Measurements from ENCODE around the gene CKMT1B.
A peak's percentile ranks its signal among the peaks of the same experiment; 100 is the strongest.
"Not testable (repeated sequence)": the region's sequence is repeated elsewhere in the genome, so short reads cannot be mapped to it uniquely, and the experiment has no call there.

CKMT1B gene

GRCh38 chr15:43593328-43594190, at the start of gene CKMT1B:
Gene CKMT1B (plus strand): TSS chr15:43594027. CDS start chr15:43594219, 192 bp downstream.
- DNase-seq (ENCODE audit: low spot score), result not testable (repeated sequence)

- no peak for DNase-seq (ENCODE audit: low spot score)
Measured at GRCh38 chr15:43544266-43544665, 49.6 kb upstream of the CKMT1B start.

GRCh38 chr15:43545426-43545825, 48.4 kb upstream of the CKMT1B start:
- DNase-seq (ENCODE audit: low spot score), result no peak

- DNase-seq (ENCODE audit: low spot score), result no peak
Measured at GRCh38 chr15:43547539-43547938, 46.3 kb upstream of the CKMT1B start.

GRCh38 chr15:43550527-43551363, 43.1 kb upstream of the CKMT1B start:
- no peak for DNase-seq (ENCODE audit: low spot score)

GRCh38 chr15:43552256-43552655, 41.6 kb upstream of the CKMT1B start:
- no peak for DNase-seq (ENCODE audit: low spot score)

GRCh38 chr15:43552986-43553385, 40.8 kb upstream of the CKMT1B start:
- DNase-seq (ENCODE audit: low spot score), result no peak

- DNase-seq (ENCODE audit: low spot score), result not testable (repeated sequence)
Measured at GRCh38 chr15:43562753-43563152, 31.1 kb upstream of the CKMT1B start.

GRCh38 chr15:43563793-43564192, 30.0 kb upstream of the CKMT1B start:
- DNase-seq (ENCODE audit: low spot score), result not testable (repeated sequence)

GRCh38 chr15:43566615-43567014, 27.2 kb upstream of the CKMT1B start:
- not testable (repeated sequence) for DNase-seq (ENCODE audit: low spot score)

- DNase-seq (ENCODE audit: low spot score), result not testable (repeated sequence)
Measured at GRCh38 chr15:43574607-43575006, 19.2 kb upstream of the CKMT1B start.

- DNase-seq (ENCODE audit: low spot score), result not testable (repeated sequence)
Measured at GRCh38 chr15:43589778-43590466, 3.9 kb upstream of the CKMT1B start, which contains the start of gene PPIP5K1. Gene PPIP5K1 (minus strand): TSS chr15:43590208. CDS start chr15:43584504, 5,704 bp downstream.

- not testable (repeated sequence) for DNase-seq (ENCODE audit: low spot score)
Measured at GRCh38 chr15:43592841-43593240, 986 bp upstream of the CKMT1B start.

GRCh38 chr15:43599131-43599530, 5.3 kb downstream of the CKMT1B start:
- not testable (repeated sequence) for DNase-seq (ENCODE audit: low spot score)

GRCh38 chr15:43600200-43600599, 6.4 kb downstream of the CKMT1B start:
- not testable (repeated sequence) for DNase-seq (ENCODE audit: low spot score)

- DNase-seq (ENCODE audit: low spot score), result not testable (repeated sequence)
Measured at GRCh38 chr15:43602233-43602632, 8.4 kb downstream of the CKMT1B start.

- not testable (repeated sequence) for DNase-seq (ENCODE audit: low spot score)
Measured at GRCh38 chr15:43617750-43618149, 23.9 kb downstream of the CKMT1B start.

GRCh38 chr15:43618700-43619099, 24.9 kb downstream of the CKMT1B start, which contains the start of gene STRC:
Gene STRC (minus strand): TSS chr15:43618800. CDS start chr15:43618722, 78 bp downstream.
- not testable (repeated sequence) for DNase-seq (ENCODE audit: low spot score)

- not testable (repeated sequence) for DNase-seq (ENCODE audit: low spot score)
Measured at GRCh38 chr15:43622068-43622799, 28.4 kb downstream of the CKMT1B start.

- peak; percentile 6 for DNase-seq (ENCODE audit: low spot score)
Measured at GRCh38 chr15:43625106-43625505, 31.3 kb downstream of the CKMT1B start.

- not testable (repeated sequence) for DNase-seq (ENCODE audit: low spot score)
Measured at GRCh38 chr15:43626937-43627336, 33.1 kb downstream of the CKMT1B start.

Data from hepatic stellate cell (primary cell).